ENCODE measurements around the gene ACVR1B. TPM values are rescaled to one million over a fixed set of nuclear protein-coding genes. Genes with fewer than 3 reads are reported as not detected.

The ACVR1B gene
- total RNA-seq, 1 donor: 10.5 TPM

DNA sequence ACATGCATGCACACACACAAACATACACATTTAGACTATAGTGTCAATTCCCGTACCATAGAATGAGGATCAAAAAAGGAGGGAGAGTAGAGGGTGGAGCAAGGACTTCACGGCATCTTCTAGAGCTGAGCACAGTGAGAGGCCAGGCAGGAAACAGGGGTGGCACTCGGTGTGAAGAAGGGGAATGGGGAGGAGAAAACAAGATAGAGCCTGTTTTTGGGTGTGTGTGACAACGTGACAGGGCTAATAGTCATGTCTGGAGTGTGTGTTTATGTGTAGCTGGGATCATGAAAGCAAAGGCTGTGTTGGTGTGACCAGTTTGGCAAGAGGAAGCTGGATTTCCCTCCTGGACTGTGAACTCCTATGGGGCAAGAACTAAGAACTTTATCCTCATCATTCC, 9.9 kb upstream of the ACVR1B start:
- H3K27ac ChIP-seq (ENCODE audit: low read depth, low read length): no peak overlapping the region
- no peaks in the 10 kb centered on the region for H3K36me3 ChIP-seq (ENCODE audit: insufficient read depth, low read length)
- no peaks in the 10 kb centered on the region for H3K4me1 ChIP-seq (ENCODE audit: insufficient read depth, low read length)
- no peaks in the 10 kb centered on the region for H3K79me2 ChIP-seq (ENCODE audit: insufficient read depth, low read length)
- H4K20me1 ChIP-seq (ENCODE audit: insufficient read depth, low read length): no peaks in the 10 kb centered on the region
- H3K9me3 ChIP-seq (ENCODE audit: low read depth, low read length): peaks cover 7% of the 10 kb centered on the region
- no peak overlapping the region for H3K4me2 ChIP-seq (ENCODE audit: insufficient read depth, low read length)
- peaks cover 14% of the 10 kb centered on the region for H3K27me3 ChIP-seq (ENCODE audit: insufficient read depth, low read length)
- TF ChIP-seq, protein P1, sequence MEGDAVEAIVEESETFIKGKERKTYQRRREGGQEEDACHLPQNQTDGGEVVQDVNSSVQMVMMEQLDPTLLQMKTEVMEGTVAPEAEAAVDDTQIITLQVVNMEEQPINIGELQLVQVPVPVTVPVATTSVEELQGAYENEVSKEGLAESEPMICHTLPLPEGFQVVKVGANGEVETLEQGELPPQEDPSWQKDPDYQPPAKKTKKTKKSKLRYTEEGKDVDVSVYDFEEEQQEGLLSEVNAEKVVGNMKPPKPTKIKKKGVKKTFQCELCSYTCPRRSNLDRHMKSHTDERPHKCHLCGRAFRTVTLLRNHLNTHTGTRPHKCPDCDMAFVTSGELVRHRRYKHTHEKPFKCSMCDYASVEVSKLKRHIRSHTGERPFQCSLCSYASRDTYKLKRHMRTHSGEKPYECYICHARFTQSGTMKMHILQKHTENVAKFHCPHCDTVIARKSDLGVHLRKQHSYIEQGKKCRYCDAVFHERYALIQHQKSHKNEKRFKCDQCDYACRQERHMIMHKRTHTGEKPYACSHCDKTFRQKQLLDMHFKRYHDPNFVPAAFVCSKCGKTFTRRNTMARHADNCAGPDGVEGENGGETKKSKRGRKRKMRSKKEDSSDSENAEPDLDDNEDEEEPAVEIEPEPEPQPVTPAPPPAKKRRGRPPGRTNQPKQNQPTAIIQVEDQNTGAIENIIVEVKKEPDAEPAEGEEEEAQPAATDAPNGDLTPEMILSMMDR (IDR thresholded peaks at IDR 0.05; ENCODE audit: extremely low read depth, low read depth, low read length): no peak
- no peak for DNase-seq (ENCODE audit: insufficient read length, low spot score, missing footprints)
- no peak overlapping the region for H2AFZ ChIP-seq (ENCODE audit: low read length)
- H3K4me3 ChIP-seq (ENCODE audit: insufficient read depth, low read length): no peak overlapping the region

DNA sequence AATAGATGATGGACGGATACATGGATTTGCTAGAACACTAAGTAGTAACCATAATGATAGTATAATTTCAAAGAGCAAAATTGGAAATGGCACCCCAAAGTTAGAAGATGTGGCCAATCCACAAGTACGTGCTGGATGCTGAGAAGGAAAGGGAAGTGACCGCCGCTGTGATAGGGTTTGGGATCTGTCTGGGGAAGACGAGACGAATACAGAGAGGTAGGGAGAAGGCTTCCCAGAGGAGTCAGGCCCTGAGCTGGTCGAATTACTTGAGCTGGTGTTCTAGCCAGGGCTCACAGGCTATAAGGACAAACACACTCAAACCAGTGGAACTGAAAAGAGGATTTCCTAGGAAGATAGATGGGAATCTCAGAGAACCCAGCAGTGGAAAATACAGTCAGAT, 9.4 kb upstream of the ACVR1B start:
- DNase-seq (ENCODE audit: insufficient read length, low spot score, missing footprints): no peak
- no peak overlapping the region for H3K27ac ChIP-seq (ENCODE audit: low read depth, low read length)
- TF ChIP-seq, protein P1 (IDR thresholded peaks at IDR 0.05; ENCODE audit: extremely low read depth, low read depth, low read length): no peak
- no peak overlapping the region for H3K4me2 ChIP-seq (ENCODE audit: insufficient read depth, low read length)
- H3K9me3 ChIP-seq (ENCODE audit: low read depth, low read length): peaks cover 7% of the 10 kb centered on the region
- H4K20me1 ChIP-seq (ENCODE audit: insufficient read depth, low read length): no peaks in the 10 kb centered on the region
- H3K4me3 ChIP-seq (ENCODE audit: insufficient read depth, low read length): no peak overlapping the region
- H3K4me1 ChIP-seq (ENCODE audit: insufficient read depth, low read length): no peaks in the 10 kb centered on the region
- H3K27me3 ChIP-seq (ENCODE audit: insufficient read depth, low read length): peaks cover 14% of the 10 kb centered on the region
- no peak overlapping the region for H2AFZ ChIP-seq (ENCODE audit: low read length)
- H3K36me3 ChIP-seq (ENCODE audit: insufficient read depth, low read length): no peaks in the 10 kb centered on the region
- no peaks in the 10 kb centered on the region for H3K79me2 ChIP-seq (ENCODE audit: insufficient read depth, low read length)

- Histone ChIP-seq H3K4me2 (ENCODE audit: insufficient read depth, low read length) (no peak overlapping the region), H3K27me3 (ENCODE audit: insufficient read depth, low read length) (peaks cover 14% of the 10 kb centered on the region), H3K79me2 (ENCODE audit: insufficient read depth, low read length) (no peaks in the 10 kb centered on the region), H3K9me3 (ENCODE audit: low read depth, low read length) (peaks cover 7% of the 10 kb centered on the region), H4K20me1 (ENCODE audit: insufficient read depth, low read length) (no peaks in the 10 kb centered on the region), H3K27ac (ENCODE audit: low read depth, low read length) (no peak overlapping the region), H3K36me3 (ENCODE audit: insufficient read depth, low read length) (no peaks in the 10 kb centered on the region), H3K4me1 (ENCODE audit: insufficient read depth, low read length) (no peaks in the 10 kb centered on the region), H3K4me3 (ENCODE audit: insufficient read depth, low read length) (no peak overlapping the region), H2AFZ (ENCODE audit: low read length) (no peak overlapping the region)
- DNase-seq (ENCODE audit: insufficient read length, low spot score, missing footprints): no peak
- TF ChIP-seq, protein P1 (IDR thresholded peaks at IDR 0.05; ENCODE audit: extremely low read depth, low read depth, low read length): no peak
Observed at GRCh38 chr12:51942501-51943000, 8.9 kb upstream of the ACVR1B start.

DNA sequence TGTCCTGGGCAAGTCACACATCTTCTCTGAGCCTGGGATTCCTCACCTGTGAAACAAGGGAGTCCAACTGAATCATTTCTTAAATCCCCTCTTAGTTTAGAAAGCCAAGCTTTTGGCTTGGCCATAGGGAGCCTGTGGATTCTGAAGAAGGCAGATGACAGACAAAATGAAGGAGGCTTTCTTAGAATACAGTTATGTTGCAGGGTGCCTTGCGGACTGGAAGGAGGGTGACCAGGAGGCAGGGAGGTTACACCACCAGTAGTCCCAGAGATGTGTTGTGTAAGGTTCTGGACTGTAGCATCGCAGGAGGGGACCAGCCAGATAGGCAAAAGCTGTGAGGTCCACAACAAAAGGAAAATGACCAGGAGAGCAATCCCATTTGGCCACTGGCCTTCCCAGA, 8.2 kb upstream of the ACVR1B start:
- H3K4me1 ChIP-seq (ENCODE audit: insufficient read depth, low read length): no peaks in the 10 kb centered on the region
- no peak overlapping the region for H3K4me2 ChIP-seq (ENCODE audit: insufficient read depth, low read length)
- H3K79me2 ChIP-seq (ENCODE audit: insufficient read depth, low read length): no peaks in the 10 kb centered on the region
- no peaks in the 10 kb centered on the region for H4K20me1 ChIP-seq (ENCODE audit: insufficient read depth, low read length)
- H3K9me3 ChIP-seq (ENCODE audit: low read depth, low read length): peaks cover 7% of the 10 kb centered on the region
- DNase-seq (ENCODE audit: insufficient read length, low spot score, missing footprints): no peak
- TF ChIP-seq, protein P1 (IDR thresholded peaks at IDR 0.05; ENCODE audit: extremely low read depth, low read depth, low read length): no peak
- no peak overlapping the region for H3K4me3 ChIP-seq (ENCODE audit: insufficient read depth, low read length)
- H3K36me3 ChIP-seq (ENCODE audit: insufficient read depth, low read length): no peaks in the 10 kb centered on the region
- no peak overlapping the region for H2AFZ ChIP-seq (ENCODE audit: low read length)
- H3K27ac ChIP-seq (ENCODE audit: low read depth, low read length): no peak overlapping the region
- H3K27me3 ChIP-seq (ENCODE audit: insufficient read depth, low read length): peaks cover 10% of the 10 kb centered on the region

All from osteoblast (primary cell).